Measurements from ENCODE around the gene STK32C.

GRCh38 chr10:132237871-132238270, 69.9 kb downstream of the STK32C start:
- TF ChIP-seq CTCF (IDR thresholded peaks at IDR 0.05) (no peak), POLR2A (IDR thresholded peaks at IDR 0.05) (no peak)
